PC-3 (cell line): ENCODE data around the gene MYL5. TPM values are rescaled to one million over a fixed set of nuclear protein-coding genes. Genes with fewer than 3 reads are reported as not detected.
"Not testable (repeated sequence)": the region's sequence is repeated elsewhere in the genome, so short reads cannot be mapped to it uniquely, and the experiment has no call there.

Experiments used
- ATAC-seq: fragments of 200-7000 bp; cut with Tn5 transposase; 2 replicates; pipeline ENCODE4 v1.9.1; 2020; ENCODE audit warnings: mild to moderate bottlenecking, moderate library complexity
- BruUV-seq: library from RNA; stranded (reverse); fragments of 400-500 nt; replicated peaks from 2 replicates; lab custom pipeline; 2021; lab: Mats Ljungman, UMichigan
- CTCF ChIA-PET: fragments of 300-600 bp; sonication (Branson Sonifier 250); formaldehyde crosslinking; loops from one replicate; lab custom pipeline; 2022; ENCODE audit warnings: antibody characterized with exemption; lab: Charles Lee
- POLR2A ChIA-PET: fragments of 300-600 bp; sonication (Branson Sonifier 250); formaldehyde crosslinking; loops from one replicate; lab custom pipeline; 2022; ENCODE audit warnings: antibody characterized with exemption; ENCODE audit not compliant: unreplicated experiment; lab: Charles Lee
- DNase-seq: peaks from one replicate; pipeline ENCODE4 v3.0.0-alpha.2; 2015
- H2AFZ ChIP-seq: fragments of 300-600 bp; sonication (generic); 2 replicates; pipeline ENCODE4 v1.6.0; 2016; ENCODE audit warnings: antibody characterized with exemption, low read length
- H3F3A ChIP-seq: fragments of 300-600 bp; sonication (generic); one replicate; pipeline ENCODE4 v1.6.0; 2017; ENCODE audit warnings: antibody characterized with exemption, low read length, control low read depth, mild to moderate bottlenecking; ENCODE audit not compliant: unreplicated experiment
- H3K27ac ChIP-seq: fragments of 300-600 bp; sonication (generic); 2 replicates; pipeline ENCODE4 v1.5.1; 2016; ENCODE audit warnings: mild to moderate bottlenecking, low read length
- H3K27me3 ChIP-seq: fragments of 300-600 bp; sonication (generic); 2 replicates; pipeline ENCODE4 v1.6.1; 2016; ENCODE audit warnings: low read length, mixed read lengths
- H3K36me3 ChIP-seq: fragments of 300-600 bp; sonication (generic); 2 replicates; pipeline ENCODE4 v1.6.1; 2016; ENCODE audit warnings: low read depth, mixed run types, low read length, mixed read lengths
- H3K4me1 ChIP-seq: fragments of 300-600 bp; sonication (generic); 2 replicates; pipeline ENCODE4 v1.5.1; 2016; ENCODE audit warnings: low read length; ENCODE audit not compliant: insufficient read depth
- H3K4me2 ChIP-seq: fragments of 300-600 bp; sonication (generic); 2 replicates; pipeline ENCODE4 v1.6.0; 2016; ENCODE audit warnings: low read length
- H3K4me3 ChIP-seq: fragments of 300-600 bp; sonication (generic); 2 replicates; pipeline ENCODE4 v1.5.1; 2016; ENCODE audit warnings: mild to moderate bottlenecking, low read length, mixed read lengths
- H3K79me2 ChIP-seq: fragments of 300-600 bp; sonication (generic); 2 replicates; pipeline ENCODE4 v1.6.1; 2017; ENCODE audit warnings: low read length, mixed read lengths
- H3K9ac ChIP-seq: fragments of 300-600 bp; sonication (generic); 2 replicates; pipeline ENCODE4 v1.6.0; 2016; ENCODE audit warnings: mild to moderate bottlenecking, low read length
- H3K9me2 ChIP-seq: fragments of 300-600 bp; sonication (generic); replicated peaks from 2 replicates; pipeline ENCODE4 v1.6.1; 2016; ENCODE audit warnings: mixed run types, low read length, mixed read lengths
- H3K9me3 ChIP-seq: fragments of 300-600 bp; sonication (generic); 2 replicates; pipeline ENCODE4 v1.6.1; 2016; ENCODE audit warnings: low read length, mixed read lengths
- H4K20me1 ChIP-seq: fragments of 300-600 bp; sonication (generic); 2 replicates; pipeline ENCODE4 v1.6.1; 2016; ENCODE audit warnings: low read length, mixed read lengths
- CTCF ChIP-seq: fragments of 300-600 bp; sonication (generic); conservative IDR thresholded peaks from 2 replicates; pipeline ENCODE4 v1.5.1; 2017; ENCODE audit warnings: antibody characterized with exemption, low read depth, mild to moderate bottlenecking, low read length
- EZH2 ChIP-seq: fragments of 300-600 bp; sonication (generic); IDR thresholded peaks from one replicate; pipeline ENCODE4 v1.6.1; 2017; ENCODE audit warnings: antibody characterized with exemption, mild to moderate bottlenecking, low read length; ENCODE audit not compliant: unreplicated experiment
- EZH2phosphoT487 ChIP-seq: fragments of 300-600 bp; sonication (generic); IDR thresholded peaks from 2 replicates; pipeline ENCODE4 v1.6.1; 2018; ENCODE audit warnings: mild to moderate bottlenecking, antibody characterized with exemption, low read length, borderline replicate concordance
- intact Hi-C: fragments of 100-400 bp; cut with micrococcal nuclease; formaldehyde crosslinking; loops from 2 replicates; pipeline ENCODE4 v1.9.0; 2023
- total RNA-seq: library from RNA; depleted of rRNA; stranded (reverse); fragments of >200 nt; gene quantifications from 2 replicates; pipeline ENCODE4 v1.2.3, GENCODE V29; 2014

Gene MYL5
- total RNA-seq, 1 experiment from 2014 or later, result 15.2 TPM

GRCh38 chr4:635851-636627, 38.3 kb upstream of the MYL5 start:
- no peaks in the 10 kb centered on the region for H3K36me3 ChIP-seq
- H3K9ac ChIP-seq, result no peak overlapping the region
- DNase-seq (no peak), ATAC-seq (no peak)
- POLR2A ChIA-PET, result no interaction called here
- no peaks in the 10 kb centered on the region for H3K4me1 ChIP-seq
- H3F3A ChIP-seq, result no peaks in the 10 kb centered on the region
- intact Hi-C loops, result no loop called here
- BruUV-seq, result no TSS peak
- no peaks in the 10 kb centered on the region for H4K20me1 ChIP-seq
- H3K79me2 ChIP-seq, result no peaks in the 10 kb centered on the region
- no peak overlapping the region for H3K4me2 ChIP-seq
- no peak for TF ChIP-seq EZH2phosphoT487
- no peak for TF ChIP-seq CTCF
- TF ChIP-seq EZH2, result no peak
- H3K4me3 ChIP-seq, result no peak overlapping the region
- H3K27ac ChIP-seq, result no peak overlapping the region
- H3K9me2 ChIP-seq, result no peaks in the 10 kb centered on the region
- no peak overlapping the region for H2AFZ ChIP-seq
- no peaks in the 10 kb centered on the region for H3K9me3 ChIP-seq
- peaks cover 8% of the 10 kb centered on the region; the same call in 1 of the 2 replicates for H3K27me3 ChIP-seq
- CTCF ChIA-PET, result no interaction called here

- Histone ChIP-seq H3F3A (no peaks in the 10 kb centered on the region), H2AFZ (no peak overlapping the region), H3K9me3 (no peaks in the 10 kb centered on the region), H3K36me3 (no peaks in the 10 kb centered on the region), H3K9ac (no peak overlapping the region), H3K27ac (no peak overlapping the region), H3K4me3 (no peak overlapping the region), H3K9me2 (no peaks in the 10 kb centered on the region), H3K4me1 (no peaks in the 10 kb centered on the region), H3K27me3 (peaks cover 8% of the 10 kb centered on the region; the same call in 1 of the 2 replicates), H3K79me2 (no peaks in the 10 kb centered on the region), H4K20me1 (no peaks in the 10 kb centered on the region), H3K4me2 (no peak overlapping the region)
- intact Hi-C loops, result no loop called here
- no TSS peak for BruUV-seq
- ChIA-PET CTCF (no interaction called here), POLR2A (no interaction called here)
- no peak for DNase-seq
- TF ChIP-seq EZH2, result no peak
- ATAC-seq, result no peak
Observed at GRCh38 chr4:636628-637159, 37.6 kb upstream of the MYL5 start.

GRCh38 chr4:637536-638280, 36.6 kb upstream of the MYL5 start:
- Histone ChIP-seq H3F3A (no peaks in the 10 kb centered on the region), H3K4me3 (no peak overlapping the region), H3K9ac (no peak overlapping the region), H3K27ac (no peak overlapping the region), H3K9me2 (no peaks in the 10 kb centered on the region), H4K20me1 (no peaks in the 10 kb centered on the region), H3K36me3 (no peaks in the 10 kb centered on the region), H3K79me2 (no peaks in the 10 kb centered on the region), H3K27me3 (peaks cover 8% of the 10 kb centered on the region; the same call in 1 of the 2 replicates), H2AFZ (no peak overlapping the region), H3K9me3 (no peaks in the 10 kb centered on the region), H3K4me2 (no peak overlapping the region), H3K4me1 (no peaks in the 10 kb centered on the region)
- BruUV-seq, result no TSS peak
- intact Hi-C loops, result no loop called here
- POLR2A ChIA-PET, result no interaction called here
- DNase-seq (no peak), ATAC-seq (no peak)
- TF ChIP-seq EZH2 (no peak), EZH2phosphoT487 (no peak), CTCF (no peak)
- CTCF ChIA-PET, result no interaction called here

GRCh38 chr4:642366-642765, 32.0 kb upstream of the MYL5 start:
- intact Hi-C loops, CTCF ChIA-PET: not testable (repeated sequence)

More at GRCh38 chr4:642366-642765, 32.0 kb upstream of the MYL5 start:
- POLR2A ChIA-PET, H3F3A ChIP-seq, ATAC-seq, H3K4me3 ChIP-seq, H3K79me2 ChIP-seq, H3K4me2 ChIP-seq, H2AFZ ChIP-seq, H3K27ac ChIP-seq, H3K4me1 ChIP-seq, H4K20me1 ChIP-seq, H3K9me2 ChIP-seq, DNase-seq, H3K36me3 ChIP-seq, H3K9me3 ChIP-seq, H3K9ac ChIP-seq, BruUV-seq, H3K27me3 ChIP-seq: not testable (repeated sequence)
